Measurements from ENCODE around the gene VPS13A. TPM values are rescaled to one million over a fixed set of nuclear protein-coding genes. Genes with fewer than 3 reads are reported as not detected.

VPS13A gene
- total and polyA plus RNA-seq, 2 of the 13 experiments (the other 11 are each of a cell fraction or from before 2014, with no cell fraction given) = 20.4 to 20.7 TPM

DNA sequence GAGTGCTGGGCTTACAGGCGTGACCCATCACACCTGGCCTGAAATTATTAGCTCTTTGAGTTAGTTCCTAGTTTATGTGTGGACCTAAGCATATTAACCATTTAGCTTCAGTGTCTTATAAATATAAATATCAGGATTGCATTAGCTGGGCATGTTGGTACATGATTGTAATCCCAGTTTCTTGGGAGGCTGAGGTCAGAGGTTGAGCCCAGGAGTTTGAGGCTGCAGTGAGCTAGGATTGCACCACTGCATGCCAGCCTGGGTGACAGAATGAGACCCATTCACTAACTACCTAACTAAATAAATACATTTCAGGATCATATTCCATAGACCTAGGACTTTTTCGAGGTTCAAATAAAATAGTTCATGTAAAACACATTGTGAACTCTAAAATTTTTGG lies 129.8 kb downstream of the VPS13A start:
- in situ Hi-C loops (cut with HindIII; ENCODE audit: extremely low pct_ligation_motif_present, low pct_unique_long_range_greater_than_20kb) = no loop called here
- no peaks in the 10 kb centered on the region for H3K27me3 ChIP-seq (ENCODE audit: control insufficient read depth in 1 of 2, insufficient read depth in 2 of 2, low read length in 2 of 2)
- H3K9me3 ChIP-seq (ENCODE audit: low read length) = no peaks in the 10 kb centered on the region
- intact Hi-C loops (cut with micrococcal nuclease; ENCODE audit: unreplicated experiment) = no loop called here
- H3K79me2 ChIP-seq (ENCODE audit: insufficient read depth, low read length) = no peaks in the 10 kb centered on the region
- DNase-seq (ENCODE audit: low spot score) (no peak), ATAC-seq (no peak), FAIRE-seq (no peak)
- H3K4me1 ChIP-seq (ENCODE audit: insufficient read depth, low read length) = no peaks in the 10 kb centered on the region
- no peak overlapping the region for H3K4me2 ChIP-seq (ENCODE audit: low read depth, low read length)
- TF ChIP-seq, protein P1, sequence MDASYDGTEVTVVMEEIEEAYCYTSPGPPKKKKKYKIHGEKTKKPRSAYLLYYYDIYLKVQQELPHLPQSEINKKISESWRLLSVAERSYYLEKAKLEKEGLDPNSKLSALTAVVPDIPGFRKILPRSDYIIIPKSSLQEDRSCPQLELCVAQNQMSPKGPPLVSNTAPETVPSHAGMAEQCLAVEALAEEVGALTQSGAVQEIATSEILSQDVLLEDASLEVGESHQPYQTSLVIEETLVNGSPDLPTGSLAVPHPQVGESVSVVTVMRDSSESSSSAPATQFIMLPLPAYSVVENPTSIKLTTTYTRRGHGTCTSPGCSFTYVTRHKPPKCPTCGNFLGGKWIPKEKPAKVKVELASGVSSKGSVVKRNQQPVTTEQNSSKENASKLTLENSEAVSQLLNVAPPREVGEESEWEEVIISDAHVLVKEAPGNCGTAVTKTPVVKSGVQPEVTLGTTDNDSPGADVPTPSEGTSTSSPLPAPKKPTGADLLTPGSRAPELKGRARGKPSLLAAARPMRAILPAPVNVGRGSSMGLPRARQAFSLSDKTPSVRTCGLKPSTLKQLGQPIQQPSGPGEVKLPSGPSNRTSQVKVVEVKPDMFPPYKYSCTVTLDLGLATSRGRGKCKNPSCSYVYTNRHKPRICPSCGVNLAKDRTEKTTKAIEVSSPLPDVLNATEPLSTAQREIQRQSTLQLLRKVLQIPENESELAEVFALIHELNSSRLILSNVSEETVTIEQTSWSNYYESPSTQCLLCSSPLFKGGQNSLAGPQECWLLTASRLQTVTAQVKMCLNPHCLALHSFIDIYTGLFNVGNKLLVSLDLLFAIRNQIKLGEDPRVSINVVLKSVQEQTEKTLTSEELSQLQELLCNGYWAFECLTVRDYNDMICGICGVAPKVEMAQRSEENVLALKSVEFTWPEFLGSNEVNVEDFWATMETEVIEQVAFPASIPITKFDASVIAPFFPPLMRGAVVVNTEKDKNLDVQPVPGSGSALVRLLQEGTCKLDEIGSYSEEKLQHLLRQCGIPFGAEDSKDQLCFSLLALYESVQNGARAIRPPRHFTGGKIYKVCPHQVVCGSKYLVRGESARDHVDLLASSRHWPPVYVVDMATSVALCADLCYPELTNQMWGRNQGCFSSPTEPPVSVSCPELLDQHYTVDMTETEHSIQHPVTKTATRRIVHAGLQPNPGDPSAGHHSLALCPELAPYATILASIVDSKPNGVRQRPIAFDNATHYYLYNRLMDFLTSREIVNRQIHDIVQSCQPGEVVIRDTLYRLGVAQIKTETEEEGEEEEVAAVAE (CRISPR knock-in tag; IDR thresholded peaks at IDR 0.05; ENCODE audit: borderline replicate concordance) = no peak
- TF ChIP-seq, protein P2, sequence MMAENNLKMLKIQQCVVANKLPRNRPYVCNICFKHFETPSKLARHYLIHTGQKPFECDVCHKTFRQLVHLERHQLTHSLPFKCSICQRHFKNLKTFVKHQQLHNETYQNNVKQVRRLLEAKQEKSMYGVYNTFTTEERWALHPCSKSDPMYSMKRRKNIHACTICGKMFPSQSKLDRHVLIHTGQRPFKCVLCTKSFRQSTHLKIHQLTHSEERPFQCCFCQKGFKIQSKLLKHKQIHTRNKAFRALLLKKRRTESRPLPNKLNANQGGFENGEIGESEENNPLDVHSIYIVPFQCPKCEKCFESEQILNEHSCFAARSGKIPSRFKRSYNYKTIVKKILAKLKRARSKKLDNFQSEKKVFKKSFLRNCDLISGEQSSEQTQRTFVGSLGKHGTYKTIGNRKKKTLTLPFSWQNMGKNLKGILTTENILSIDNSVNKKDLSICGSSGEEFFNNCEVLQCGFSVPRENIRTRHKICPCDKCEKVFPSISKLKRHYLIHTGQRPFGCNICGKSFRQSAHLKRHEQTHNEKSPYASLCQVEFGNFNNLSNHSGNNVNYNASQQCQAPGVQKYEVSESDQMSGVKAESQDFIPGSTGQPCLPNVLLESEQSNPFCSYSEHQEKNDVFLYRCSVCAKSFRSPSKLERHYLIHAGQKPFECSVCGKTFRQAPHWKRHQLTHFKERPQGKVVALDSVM (CRISPR knock-in tag; IDR thresholded peaks at IDR 0.05) = 0 out of 2 replicates have a peak, but pooled peaks have one; percentile 24
- H3K36me3 ChIP-seq (replicated peaks in 1 of 2; ENCODE audit: control insufficient read depth in 1 of 2, insufficient read depth in 2 of 2, low read length in 2 of 2) = peaks cover 2 to 3% of the 10 kb centered on the region in 2 experiments; a peak in 3 of 5 replicates
- BruUV-seq (replicated peaks) = no TSS peak
- H3K9ac ChIP-seq (ENCODE audit: insufficient read depth, low read depth, low read length) = no peak overlapping the region
- H3K27ac ChIP-seq (ENCODE audit: extremely low read length, insufficient read depth, low read length) = no peak overlapping the region
- H4K20me1 ChIP-seq (ENCODE audit: insufficient read depth, low read length) = no peaks in the 10 kb centered on the region
- ChIA-PET POLR2A (no interaction called here), CTCF (ENCODE audit: low intra/inter-chr PET ratio, low total read pairs) (no interaction called here)
- no peak overlapping the region for H2AFZ ChIP-seq (ENCODE audit: low read length)
- 93% methylated on average over 2 of the region's 2 CpGs for WGBS (ENCODE audit: low lambda C conversion rate)
- H3K4me3 ChIP-seq (replicated peaks in 1 of 3; ENCODE audit: insufficient read depth in 1 of 3, low read depth in 2 of 3, low read length in 3 of 3) = no peak overlapping the region

All from HepG2 (cell line).